Mesenchymal stem cell (in vitro differentiated cells and primary cell): Measurements from ENCODE around the gene OVCA2.
A peak's percentile ranks its signal among the peaks of the same experiment; 100 is the strongest.

Source experiments
- DNase-seq: peaks from one replicate; pipeline ENCODE4 v3.0.0-alpha.2; 2013
- H2AFZ ChIP-seq: one replicate; pipeline ENCODE4 v1.6.1; 2013; ENCODE audit warnings: low read depth, mild to moderate bottlenecking, control low read depth, inconsistent platforms, low read length, moderate library complexity
- H2AK5ac ChIP-seq: 2 replicates; pipeline ENCODE4 v1.6.1; 2013; ENCODE audit warnings: low read length, moderate library complexity, mild to moderate bottlenecking, inconsistent platforms; ENCODE audit not compliant: severe bottlenecking
- H2BK120ac ChIP-seq: one replicate; pipeline ENCODE4 v1.6.1; 2013; ENCODE audit warnings: low read depth, mild to moderate bottlenecking, inconsistent platforms, low read length, moderate library complexity
- H2BK12ac ChIP-seq, 2 experiments: one replicate each; pipeline ENCODE4 v1.6.1; 2013; ENCODE audit warnings: inconsistent platforms in 2 of 2, low read length in 2 of 2, mild to moderate bottlenecking in 2 of 2, moderate library complexity in 2 of 2, control low read depth in 1 of 2
- H2BK15ac ChIP-seq: one replicate; pipeline ENCODE4 v1.6.1; 2013; ENCODE audit warnings: mild to moderate bottlenecking, low read depth, inconsistent platforms; ENCODE audit not compliant: poor library complexity, severe bottlenecking
- H2BK5ac ChIP-seq: 2 replicates; pipeline ENCODE4 v1.6.1; 2013; ENCODE audit warnings: low read depth, mild to moderate bottlenecking, low read length, control low read depth, inconsistent platforms; ENCODE audit not compliant: poor library complexity, severe bottlenecking
- H3K14ac ChIP-seq, 2 experiments: one replicate each; pipeline ENCODE4 v1.6.1; 2013; ENCODE audit warnings: inconsistent platforms in 2 of 2, low read length in 2 of 2, control low read depth in 1 of 2, mild to moderate bottlenecking in 1 of 2, moderate library complexity in 1 of 2
- H3K18ac ChIP-seq, 2 experiments: one replicate each; pipeline ENCODE4 v1.6.1; 2013; ENCODE audit warnings: inconsistent platforms in 2 of 2, low read length in 2 of 2, control low read depth in 1 of 2, low read depth in 1 of 2, mild to moderate bottlenecking in 1 of 2
- H3K23ac ChIP-seq, 2 experiments: one replicate each; pipeline ENCODE4 v1.6.1; 2013; ENCODE audit warnings: inconsistent platforms in 2 of 2, low read length in 2 of 2, mild to moderate bottlenecking in 2 of 2, moderate library complexity in 2 of 2, control low read depth in 1 of 2
- H3K27ac ChIP-seq: 2 replicates; pipeline ENCODE4 v1.5.1; 2013; ENCODE audit warnings: mild to moderate bottlenecking, moderate library complexity, low read length, control low read depth, inconsistent platforms; ENCODE audit not compliant: poor library complexity, severe bottlenecking
- H3K27me3 ChIP-seq, 2 experiments: 2 replicates each; pipeline versions ENCODE4 v1.6.1 to v1.7.0; 2013; ENCODE audit warnings: low read length in 2 of 2, mild to moderate bottlenecking in 2 of 2, moderate library complexity in 2 of 2, control low read depth in 1 of 2, inconsistent platforms in 1 of 2; ENCODE audit not compliant: control insufficient read depth in 1 of 2, insufficient read depth in 1 of 2
- H3K36me3 ChIP-seq, 2 experiments: 2 replicates each; pipeline versions ENCODE4 v1.6.1 to v1.7.0; 2013; ENCODE audit warnings: low read length in 2 of 2, control low read depth in 1 of 2, inconsistent platforms in 1 of 2, low read depth in 1 of 2, mild to moderate bottlenecking in 1 of 2; ENCODE audit not compliant: insufficient read depth in 2 of 2, control insufficient read depth in 1 of 2
- H3K4ac ChIP-seq, 2 experiments: one replicate each; pipeline ENCODE4 v1.6.1; 2013; ENCODE audit warnings: inconsistent platforms in 2 of 2, low read length in 2 of 2, mild to moderate bottlenecking in 2 of 2, moderate library complexity in 2 of 2, control low read depth in 1 of 2, low read depth in 1 of 2
- H3K4me1 ChIP-seq: 2 replicates; pipeline ENCODE4 v1.6.1; 2013; ENCODE audit warnings: low read depth, low read length, control low read depth; ENCODE audit not compliant: control insufficient read depth, insufficient read depth
- H3K4me2 ChIP-seq: 2 replicates; pipeline ENCODE4 v1.6.1; 2013; ENCODE audit warnings: low read length, mild to moderate bottlenecking, inconsistent platforms; ENCODE audit not compliant: poor library complexity, severe bottlenecking
- H3K4me3 ChIP-seq, 2 experiments: 2 replicates each; pipeline versions ENCODE4 v1.5.1 to v1.7.0; 2013; ENCODE audit warnings: low read length in 2 of 2, mild to moderate bottlenecking in 2 of 2, control low read depth in 1 of 2, low read depth in 1 of 2; ENCODE audit not compliant: insufficient read depth in 1 of 2
- H3K79me1 ChIP-seq: replicated peaks from 2 replicates; pipeline ENCODE4 v1.6.1; 2013; ENCODE audit warnings: mild to moderate bottlenecking, control low read depth, low read length, inconsistent platforms; ENCODE audit not compliant: poor library complexity, severe bottlenecking
- H3K9ac ChIP-seq: 2 replicates; pipeline ENCODE4 v1.7.0; 2013; ENCODE audit warnings: mild to moderate bottlenecking, low read length, moderate library complexity
- H3K9me3 ChIP-seq: 2 replicates; pipeline ENCODE4 v1.7.0; 2013; ENCODE audit warnings: mild to moderate bottlenecking, low read length; ENCODE audit not compliant: control insufficient read depth
- H4K8ac ChIP-seq: one replicate; pipeline ENCODE4 v1.6.1; 2013; ENCODE audit warnings: inconsistent platforms, mild to moderate bottlenecking, low read length, moderate library complexity
- H4K91ac ChIP-seq: one replicate; pipeline ENCODE4 v1.6.1; 2013; ENCODE audit warnings: mild to moderate bottlenecking, low read length, inconsistent platforms
- WGBS: methylation state at CpG from one replicate; pipeline ENCODE4 v1.1.7; 2013; ENCODE audit warnings: mixed read lengths; 5-methylcytosine and 5-hydroxymethylcytosine counted together

Gene OVCA2

DNA sequence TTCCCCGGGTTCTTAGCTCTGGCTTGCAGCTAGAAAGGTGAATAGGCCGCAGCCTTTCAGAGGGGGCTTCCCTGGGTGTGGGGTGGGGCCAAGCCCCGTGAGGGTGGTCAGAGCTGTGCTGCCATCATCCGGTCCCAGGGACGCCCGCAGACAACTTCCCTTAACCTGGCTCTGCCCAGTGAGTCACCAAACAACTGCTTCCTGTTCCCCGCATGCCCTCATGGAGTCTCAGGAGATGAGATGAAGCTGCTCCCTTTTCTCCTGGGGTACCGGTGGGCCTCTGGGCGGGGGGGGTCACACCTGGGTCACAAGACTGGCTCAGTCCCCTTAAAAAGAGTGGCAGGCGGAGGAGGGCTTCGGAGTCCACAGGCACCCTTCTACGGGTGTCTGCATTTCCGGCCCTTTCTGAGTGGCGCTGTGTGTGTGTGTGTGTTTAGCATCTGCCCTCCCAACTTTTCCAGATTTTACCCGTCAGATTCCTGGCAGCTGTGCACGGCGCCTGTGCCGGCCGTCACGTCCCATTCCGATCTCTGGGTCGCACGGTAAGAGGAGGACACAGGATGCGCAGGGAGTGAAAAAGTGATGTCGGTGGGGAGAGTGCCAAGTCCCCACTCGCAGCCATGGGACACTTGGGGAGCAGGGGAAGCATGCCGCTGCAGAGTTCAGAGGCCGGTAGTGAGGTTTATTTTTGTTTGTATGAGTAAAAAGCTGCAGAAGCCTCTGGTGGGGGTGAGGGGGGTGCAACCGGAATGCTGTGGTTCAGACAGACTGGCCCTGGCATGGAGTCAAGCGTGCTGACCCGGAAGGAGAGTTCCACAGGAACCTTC, 29.8 kb downstream of the OVCA2 start:
- WGBS = 52% methylated on average over 30 of the region's 31 CpGs
- Histone ChIP-seq H3K4me3 (no peak overlapping the region), H3K36me3 (peaks cover 40 to 50% of the 10 kb centered on the region in 2 experiments), H3K18ac (peak overlapping the region; percentile 48 to 86), H2BK12ac (peak overlapping the region; percentile 34 to 86), H3K4ac (peak overlapping the region; percentile 16 to 75), H3K27me3 (no peaks in the 10 kb centered on the region), H2AK5ac (peak overlapping the region; percentile 16), H3K9me3 (no peaks in the 10 kb centered on the region), H2BK5ac (no peak overlapping the region), H4K91ac (peak overlapping the region; percentile 94), H3K4me1 (peaks cover 52% of the 10 kb centered on the region), H2BK15ac (peak overlapping the region; percentile 65), H3K79me1 (peaks cover 11% of the 10 kb centered on the region), H3K23ac (no peak overlapping the region), H4K8ac (no peak overlapping the region), H2AFZ (no peak overlapping the region), H2BK120ac (peak overlapping the region; percentile 3), H3K14ac (no peak overlapping the region), H3K4me2 (no peak overlapping the region), H3K27ac (peak overlapping the region; percentile 68), H3K9ac (no peak overlapping the region)
- peak; percentile 88 for DNase-seq

DNA sequence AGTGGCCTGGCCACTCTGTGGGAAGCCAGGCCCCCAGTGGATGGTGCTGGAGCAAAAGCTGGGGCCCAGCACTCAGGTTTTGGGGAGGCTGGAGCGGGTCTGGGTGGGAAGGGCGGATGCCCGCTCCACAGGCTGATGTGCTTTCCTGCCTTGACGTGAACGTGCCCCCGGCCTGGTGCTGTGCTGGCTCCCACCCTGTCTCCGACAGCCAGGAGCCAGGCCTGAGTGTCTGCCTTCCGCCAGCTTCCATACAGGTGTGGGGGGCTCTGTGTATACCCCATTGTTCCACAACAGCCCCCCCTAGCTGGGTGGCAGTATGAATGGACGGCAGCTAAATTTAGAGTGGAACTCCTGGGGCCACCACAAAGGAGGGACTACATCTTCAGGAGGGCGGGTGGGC, 33.1 kb downstream of the OVCA2 start:
- Histone ChIP-seq H2BK120ac (no peak overlapping the region), H3K9me3 (no peaks in the 10 kb centered on the region), H3K4me3 (no peak overlapping the region), H2AK5ac (no peak overlapping the region), H3K4me2 (no peak overlapping the region), H4K91ac (peak overlapping the region; percentile 73), H3K27me3 (no peaks in the 10 kb centered on the region), H3K27ac (no peak overlapping the region), H3K36me3 (peaks cover 53 to 66% of the 10 kb centered on the region in 2 experiments), H4K8ac (peak overlapping the region; percentile 85), H2BK5ac (no peak overlapping the region), H3K18ac (peak overlapping the region in 1 of 2 experiments; percentile 79), H3K9ac (no peak overlapping the region), H3K79me1 (peaks cover 11% of the 10 kb centered on the region), H2BK15ac (no peak overlapping the region), H3K4ac (no peak overlapping the region), H2AFZ (no peak overlapping the region), H2BK12ac (peak overlapping the region; percentile 79 to 80), H3K4me1 (peaks cover 29% of the 10 kb centered on the region), H3K23ac (peak overlapping the region in 1 of 2 experiments; percentile 23), H3K14ac (no peak overlapping the region)
- DNase-seq = no peak
- WGBS = 87% methylated on average over 10 of the region's 10 CpGs

DNA sequence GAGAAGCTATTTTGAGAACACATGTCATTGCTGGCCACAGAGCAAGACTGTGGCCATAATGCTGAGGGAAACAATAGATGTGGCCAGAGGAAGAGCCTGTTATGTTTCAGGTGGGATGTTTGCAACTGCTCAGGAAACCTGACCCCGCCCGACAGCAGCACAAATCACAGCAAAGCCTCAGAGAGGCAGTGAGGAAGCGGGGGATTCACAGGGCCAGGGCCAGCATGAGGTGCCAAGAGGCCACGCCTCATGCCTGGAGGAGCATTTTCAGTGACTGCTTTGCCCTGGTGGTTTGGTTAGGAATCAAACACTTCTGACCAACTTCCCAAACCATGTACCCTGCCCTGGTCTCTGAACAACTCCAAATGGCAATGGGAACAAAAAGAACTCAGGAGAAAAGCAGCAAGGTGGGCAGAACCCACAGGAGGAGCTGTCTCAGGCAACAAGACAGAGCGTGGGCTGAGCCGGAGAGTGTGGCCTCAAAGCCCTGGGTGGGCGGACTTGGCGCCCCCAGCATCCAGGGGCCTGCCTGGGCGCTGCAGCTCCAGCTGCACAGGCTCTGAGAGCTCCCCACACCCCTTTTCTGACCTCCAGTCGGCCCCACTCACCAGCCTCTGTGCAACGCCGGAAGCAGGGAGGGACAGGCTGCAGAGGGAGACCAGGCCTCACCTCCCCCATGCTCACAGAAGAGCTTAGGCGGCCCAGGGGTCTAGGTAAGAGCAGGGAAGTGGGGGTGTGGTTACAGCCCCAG, 33.7 kb downstream of the OVCA2 start:
- H2AFZ ChIP-seq = no peak overlapping the region
- 82% methylated on average over 10 of the region's 13 CpGs for WGBS

More for the DNA sequence above, 33.7 kb downstream of the OVCA2 start:
- peak; percentile 46 for DNase-seq
- Histone ChIP-seq H3K9me3 (no peaks in the 10 kb centered on the region), H3K4me1 (peaks cover 25% of the 10 kb centered on the region), H2BK5ac (no peak overlapping the region), H3K27ac (no peak overlapping the region), H3K4me3 (no peak overlapping the region), H3K27me3 (no peaks in the 10 kb centered on the region), H3K18ac (peak overlapping the region; percentile 23 to 28), H4K91ac (peak overlapping the region; percentile 85), H3K4ac (peak overlapping the region in 1 of 2 experiments; percentile 4), H2BK15ac (no peak overlapping the region), H3K9ac (peak overlapping the region; percentile 36), H4K8ac (peak overlapping the region; percentile 45), H3K14ac (no peak overlapping the region), H2AK5ac (peak overlapping the region; percentile 27), H2BK12ac (peak overlapping the region; percentile 70 to 80), H3K79me1 (peaks cover 7% of the 10 kb centered on the region), H2BK120ac (no peak overlapping the region), H3K36me3 (peaks cover 49 to 65% of the 10 kb centered on the region in 2 experiments), H3K4me2 (no peak overlapping the region), H3K23ac (no peak overlapping the region)
